ENCODE data around the gene DTNB. TPM values are rescaled to one million over a fixed set of nuclear protein-coding genes. Genes with fewer than 3 reads are reported as not detected.

The DTNB gene
- total RNA-seq, 1 experiment from 2014 or later: 26.3 TPM

DNA sequence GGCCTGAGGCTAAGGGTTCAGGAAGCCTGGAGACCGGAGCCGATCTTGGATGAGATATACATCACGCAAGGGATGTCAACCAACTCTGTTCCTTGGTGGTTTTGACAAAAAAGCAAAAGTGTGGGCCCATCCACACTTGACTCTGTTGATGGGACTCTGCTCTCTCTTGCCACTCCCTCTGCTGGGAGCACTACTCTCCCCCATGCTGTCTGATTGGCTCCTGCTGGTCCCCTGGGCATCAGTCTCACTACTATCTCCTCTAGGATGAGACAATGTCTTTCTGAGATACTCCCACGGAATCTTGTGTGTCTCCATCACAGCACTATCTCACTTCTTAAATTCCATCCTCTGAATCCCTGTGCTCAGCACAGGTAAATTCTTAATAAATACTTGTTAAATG, 274.8 kb downstream of the DTNB start:
- ChIA-PET CTCF (interaction anchor here (0.6 to 0.7 kb wide), 2 partner anchors 606 to 884 kb away, joined by 3 read pairs; no protein-coding TSS in a partner anchor), POLR2A (no interaction called here)
- no TSS peak for BruUV-seq (replicated peaks)
- no peaks in the 10 kb centered on the region for H3K9me3 Mint-ChIP-seq (ENCODE audit: unreplicated experiment)
- peaks cover 12% of the 10 kb centered on the region for H3K36me3 Mint-ChIP-seq (ENCODE audit: insufficient read depth, unreplicated experiment)
- no peak overlapping the region for H3K27ac Mint-ChIP-seq (ENCODE audit: low read depth, unreplicated experiment)
- intact Hi-C loops (cut with micrococcal nuclease): no loop called here
- TF ChIP-seq, protein P1, sequence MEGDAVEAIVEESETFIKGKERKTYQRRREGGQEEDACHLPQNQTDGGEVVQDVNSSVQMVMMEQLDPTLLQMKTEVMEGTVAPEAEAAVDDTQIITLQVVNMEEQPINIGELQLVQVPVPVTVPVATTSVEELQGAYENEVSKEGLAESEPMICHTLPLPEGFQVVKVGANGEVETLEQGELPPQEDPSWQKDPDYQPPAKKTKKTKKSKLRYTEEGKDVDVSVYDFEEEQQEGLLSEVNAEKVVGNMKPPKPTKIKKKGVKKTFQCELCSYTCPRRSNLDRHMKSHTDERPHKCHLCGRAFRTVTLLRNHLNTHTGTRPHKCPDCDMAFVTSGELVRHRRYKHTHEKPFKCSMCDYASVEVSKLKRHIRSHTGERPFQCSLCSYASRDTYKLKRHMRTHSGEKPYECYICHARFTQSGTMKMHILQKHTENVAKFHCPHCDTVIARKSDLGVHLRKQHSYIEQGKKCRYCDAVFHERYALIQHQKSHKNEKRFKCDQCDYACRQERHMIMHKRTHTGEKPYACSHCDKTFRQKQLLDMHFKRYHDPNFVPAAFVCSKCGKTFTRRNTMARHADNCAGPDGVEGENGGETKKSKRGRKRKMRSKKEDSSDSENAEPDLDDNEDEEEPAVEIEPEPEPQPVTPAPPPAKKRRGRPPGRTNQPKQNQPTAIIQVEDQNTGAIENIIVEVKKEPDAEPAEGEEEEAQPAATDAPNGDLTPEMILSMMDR (IDR thresholded peaks at IDR 0.05; ENCODE audit: unreplicated experiment): no peak
- no peak for DNase-seq (ENCODE audit: unreplicated experiment)
- no peaks in the 10 kb centered on the region for H3K27me3 Mint-ChIP-seq (ENCODE audit: insufficient read depth, unreplicated experiment)
- no peaks in the 10 kb centered on the region for H3K4me1 Mint-ChIP-seq (ENCODE audit: insufficient read depth, unreplicated experiment)
- H3K4me3 Mint-ChIP-seq (ENCODE audit: unreplicated experiment): no peak overlapping the region

DNA sequence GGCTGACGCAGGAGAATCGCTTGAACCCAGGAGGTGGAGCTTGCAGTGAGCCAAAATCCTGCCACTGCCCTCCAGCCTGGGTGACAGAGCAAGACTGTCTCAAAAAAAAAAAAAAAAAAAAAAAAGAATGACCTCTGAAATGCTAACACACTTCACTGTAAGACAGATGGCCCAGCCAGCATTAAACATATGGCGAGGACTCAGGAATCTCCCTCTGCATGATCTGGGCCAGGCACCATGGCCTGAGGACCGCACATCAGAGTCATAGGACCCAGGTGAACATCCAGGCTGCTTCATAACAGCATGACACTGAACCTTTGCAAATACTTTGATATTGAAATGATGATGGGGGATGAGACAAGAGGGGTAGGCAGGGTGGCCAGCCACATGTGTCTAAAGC, 275.6 kb downstream of the DTNB start:
- TF ChIP-seq, protein P1 (IDR thresholded peaks at IDR 0.05; ENCODE audit: unreplicated experiment): no peak
- H3K4me1 Mint-ChIP-seq (ENCODE audit: insufficient read depth, unreplicated experiment): no peaks in the 10 kb centered on the region
- DNase-seq (ENCODE audit: unreplicated experiment): no peak
- ChIA-PET POLR2A (no interaction called here), CTCF (interaction anchor here (0.6 to 0.7 kb wide), 2 partner anchors 303 to 605 kb away, joined by 3 read pairs; no protein-coding TSS in a partner anchor)
- no peak overlapping the region for H3K4me3 Mint-ChIP-seq (ENCODE audit: unreplicated experiment)
- no peaks in the 10 kb centered on the region for H3K9me3 Mint-ChIP-seq (ENCODE audit: unreplicated experiment)
- no peak overlapping the region for H3K27ac Mint-ChIP-seq (ENCODE audit: low read depth, unreplicated experiment)
- peaks cover 12% of the 10 kb centered on the region for H3K36me3 Mint-ChIP-seq (ENCODE audit: insufficient read depth, unreplicated experiment)
- H3K27me3 Mint-ChIP-seq (ENCODE audit: insufficient read depth, unreplicated experiment): no peaks in the 10 kb centered on the region
- intact Hi-C loops (cut with micrococcal nuclease): no loop called here
- BruUV-seq (replicated peaks): no TSS peak

DNA sequence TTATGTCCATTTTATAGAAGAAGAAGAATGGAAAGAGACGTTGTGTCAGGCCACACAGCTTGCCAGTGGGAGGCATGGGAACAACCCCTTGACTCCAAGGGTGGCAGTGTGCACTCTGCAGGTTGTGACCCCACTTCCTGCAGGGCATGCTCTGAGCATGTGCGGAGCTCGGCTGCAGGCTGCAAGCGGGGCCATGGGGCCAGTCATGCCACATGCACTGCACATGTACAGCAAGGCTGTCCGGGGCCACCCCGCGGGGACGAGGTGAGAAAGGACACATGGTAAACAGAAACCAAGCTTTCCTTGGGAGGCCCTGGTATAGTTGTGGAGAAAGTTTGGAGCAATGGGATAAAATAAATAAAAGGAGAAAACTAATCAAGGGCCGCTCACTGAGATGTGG, 284.2 kb downstream of the DTNB start:
- no peaks in the 10 kb centered on the region for H3K9me3 Mint-ChIP-seq (ENCODE audit: unreplicated experiment)
- H3K4me3 Mint-ChIP-seq (ENCODE audit: unreplicated experiment): no peak overlapping the region
- TF ChIP-seq, protein P1 (IDR thresholded peaks at IDR 0.05; ENCODE audit: unreplicated experiment): no peak
- BruUV-seq (replicated peaks): no TSS peak
- POLR2A ChIA-PET: no interaction called here
- peak overlapping the region; percentile 71 for H3K27ac Mint-ChIP-seq (ENCODE audit: low read depth, unreplicated experiment)
- intact Hi-C loops (cut with micrococcal nuclease): no loop called here
- peaks cover 13% of the 10 kb centered on the region for H3K36me3 Mint-ChIP-seq (ENCODE audit: insufficient read depth, unreplicated experiment)
- no peaks in the 10 kb centered on the region for H3K4me1 Mint-ChIP-seq (ENCODE audit: insufficient read depth, unreplicated experiment)
- CTCF ChIA-PET: interaction anchor here (0.7 to 2.8 kb wide), 2 partner anchors 14 to 28 kb away, joined by 3 to 6 read pairs; no protein-coding TSS in a partner anchor
- DNase-seq (ENCODE audit: unreplicated experiment): no peak
- no peaks in the 10 kb centered on the region for H3K27me3 Mint-ChIP-seq (ENCODE audit: insufficient read depth, unreplicated experiment)

DNA sequence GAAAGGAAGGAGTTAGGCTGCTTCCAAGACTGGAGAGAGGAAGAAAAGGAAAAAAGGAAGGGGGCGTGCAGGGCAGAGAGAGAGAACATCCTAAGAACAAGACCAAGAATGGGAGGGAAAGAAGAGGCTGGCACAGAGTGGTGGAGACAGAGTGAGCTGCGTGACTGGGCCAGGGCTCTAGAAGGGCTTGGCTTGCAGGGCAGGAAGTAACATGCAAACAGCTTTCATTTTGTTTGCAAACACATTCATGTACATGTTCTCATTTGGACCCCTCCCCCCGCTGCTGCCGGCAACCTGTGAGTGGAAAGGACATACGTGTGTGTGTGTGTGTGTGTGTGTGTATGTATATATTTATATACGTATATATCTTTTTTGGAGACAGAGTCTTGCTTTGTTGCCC, 284.9 kb downstream of the DTNB start:
- POLR2A ChIA-PET: no interaction called here
- Mint-ChIP-seq H3K27me3 (ENCODE audit: insufficient read depth, unreplicated experiment) (no peaks in the 10 kb centered on the region), H3K4me1 (ENCODE audit: insufficient read depth, unreplicated experiment) (no peaks in the 10 kb centered on the region), H3K27ac (ENCODE audit: low read depth, unreplicated experiment) (no peak overlapping the region), H3K4me3 (ENCODE audit: unreplicated experiment) (no peak overlapping the region), H3K36me3 (ENCODE audit: insufficient read depth, unreplicated experiment) (peaks cover 13% of the 10 kb centered on the region), H3K9me3 (ENCODE audit: unreplicated experiment) (no peaks in the 10 kb centered on the region)
- no TSS peak for BruUV-seq (replicated peaks)
- TF ChIP-seq, protein P1 (IDR thresholded peaks at IDR 0.05; ENCODE audit: unreplicated experiment): no peak
- intact Hi-C loops (cut with micrococcal nuclease): no loop called here
- no peak for DNase-seq (ENCODE audit: unreplicated experiment)
- CTCF ChIA-PET: interaction anchor here (1.2 to 2.8 kb wide), 3 partner anchors 10 to 13 kb away, joined by 3 to 6 read pairs (median 3); no protein-coding TSS in a partner anchor
